Heart left ventricle (tissue), 16 donors: ENCODE results near the gene HDAC5. TPM values are rescaled to one million over a fixed set of nuclear protein-coding genes. Genes with fewer than 3 reads are reported as not detected.
A peak's percentile ranks its signal among the peaks of the same experiment; 100 is the strongest.

Experiments used
- ATAC-seq, 4 donors: fragments of 200-7000 bp; cut with Tn5 transposase; one replicate each; pipeline ENCODE4 v1.9.1; 2020 to 2022; ENCODE audit warnings: moderate library complexity in 4 of 4, mild to moderate bottlenecking in 3 of 4, moderate number of reproducible peaks in 1 of 4
- DNase-seq, 5 donors: peaks; one replicate each; pipeline ENCODE4 v3.0.0-alpha.2; 2020
- H3K27ac ChIP-seq, 12 donors: fragments of 200-600 bp; sonication (generic) in 4 of 12; one replicate each; pipeline versions ENCODE4 v1.5.0 to v1.8.0; 2016 to 2022; ENCODE audit warnings: mild to moderate bottlenecking in 2 of 12
- H3K27me3 ChIP-seq, 9 donors: fragments of 200-600 bp; sonication (generic) in 2 of 9; one replicate each; pipeline versions ENCODE4 v1.5.1 to v1.8.0; 2016 to 2022; ENCODE audit warnings: mild to moderate bottlenecking in 3 of 9
- H3K36me3 ChIP-seq, 9 donors: fragments of 200-600 bp; sonication (generic) in 2 of 9; one replicate each; pipeline versions ENCODE4 v1.5.0 to v1.8.0; 2018 to 2022; ENCODE audit warnings: mild to moderate bottlenecking in 2 of 9
- H3K4me1 ChIP-seq, 12 donors: fragments of 200-600 bp; sonication (generic) in 4 of 12; one replicate each; pipeline versions ENCODE4 v1.5.0 to v1.8.0; 2016 to 2022; ENCODE audit warnings: mild to moderate bottlenecking in 3 of 12
- H3K4me3 ChIP-seq, 12 donors: fragments of 200-600 bp; sonication (generic) in 4 of 12; one replicate each; pipeline versions ENCODE4 v1.5.0 to v1.8.0; 2017 to 2022; ENCODE audit warnings: mild to moderate bottlenecking in 9 of 12, moderate library complexity in 4 of 12
- H3K9me3 ChIP-seq, 12 donors: fragments of 200-600 bp; sonication (generic) in 4 of 12; one replicate each; pipeline versions ENCODE4 v1.5.0 to v1.8.0; 2016 to 2022; ENCODE audit warnings: mild to moderate bottlenecking in 1 of 12
- CTCF ChIP-seq, 12 donors: fragments of 200-600 bp; sonication (generic) in 4 of 12; IDR thresholded peaks; one replicate each; pipeline versions ENCODE4 v1.5.0 to v1.8.0; 2018 to 2022; ENCODE audit warnings: antibody characterized with exemption in 12 of 12, mild to moderate bottlenecking in 5 of 12
- POLR2A ChIP-seq, 2 donors: fragments of 450-650 bp; IDR thresholded peaks; one replicate each; pipeline ENCODE4 v1.6.1; 2017; ENCODE audit warnings: antibody characterized with exemption in 2 of 2, mild to moderate bottlenecking in 2 of 2, moderate library complexity in 2 of 2
- WGBS, 4 donors: extraction: QIAGEN DNeasy Blood & Tissue Kit in 2 of 4; methylation state at CpG; one replicate each; pipeline versions ENCODE4 v1.1.5 to v1.1.7; 2013 to 2018; 5-methylcytosine and 5-hydroxymethylcytosine counted together
- intact Hi-C, 10 donors: fragments of 100-400 bp; cut with DNase I; formaldehyde crosslinking; loops; one replicate each; pipeline versions ENCODE4 v1.11.1 to v1.14.2; 2022
- polyA plus RNA-seq, 2 donors: library from polyadenylated mRNA; stranded (reverse); fragments of 200-250 nt; gene quantifications; one replicate each; pipeline ENCODE4 v1.2.3, GENCODE V29; 2013
- total RNA-seq, 9 donors: library from RNA; depleted of rRNA in 2 of 9; stranded (reverse); fragments of >200 nt in 2 of 9; fragmentation: NEBNext Ultra II Directional in 3 of 9; extraction: Animal tissue kit (Norgen Biotek cat#: 25700) in 3 of 9; gene quantifications; one replicate each; pipeline versions ENCODE4 v1.1.0 to v1.2.4, GENCODE V29; 2016 to 2023
- donor health status: ischemic (EF 13 %, LVEDD 7.1; RV severe dilation, severe dysfunction).
- donor health status: healthy with polysubstance abuse.
- donor health status: DM: no; HTN: yes; CAD: no.
- donor health status: DM: no; HTN: no; CAD: no.
- donor health status: ischemic (EF 25% LVEDD 6.9; RV normal size, moderate dysfunction).
- donor health status: ischemic (EF 25% LVEDD 5.7; RV mildly dilated, moderate dysfunction).
- donor health status: healthy.
- donor health status: DM: yes; HTN: yes; CAD: no.
- donor health status: ischemic (EF 35%, LVEDD 5.7; RV mildly dilated, moderate dysfunction).
- donor health status: nonischemic (EF 11% LVEDD 7.7; RV severe dilation, severe dysfunction).
- donor health status: DM: yes; HTN: yes; CAD: no.
- donor health status: PGD.
- donor health status: ischemic (EF 29% LVEDD 5.4; RV normal size, mild dysfunction).
- donor health status: nonischemic (EF 23%, LVEDD 6.1; RV moderate dilation, normal function).

Gene HDAC5
- total and polyA plus RNA-seq, 11 donors = 54.6 to 283 (median 70.1) TPM

DNA sequence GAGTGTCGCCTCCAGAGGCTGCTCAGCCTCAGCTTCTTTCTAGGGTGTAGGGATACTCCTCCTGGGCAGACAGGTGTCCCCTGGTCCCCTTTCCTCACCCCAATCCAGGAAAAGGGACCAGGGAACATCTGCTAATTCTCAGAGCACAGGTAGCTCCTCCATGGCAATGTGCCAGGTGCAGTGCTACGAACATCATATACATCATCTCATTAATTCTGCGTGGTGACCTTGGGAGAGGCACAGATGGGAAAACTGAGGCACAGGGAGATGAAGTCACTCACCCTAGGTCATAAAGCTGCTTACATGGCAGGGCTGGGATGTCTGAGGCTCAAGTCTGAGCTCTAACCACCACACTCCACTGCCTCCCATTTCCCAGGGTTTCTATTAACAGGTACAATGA, 11.7 kb downstream of the HDAC5 start:
- H3K27me3 ChIP-seq = no peaks in the 10 kb centered on the region
- no peaks in the 10 kb centered on the region for H3K9me3 ChIP-seq
- peak overlapping the region in 6 of 12 donors; percentile 33 to 71 (median 61) for H3K4me3 ChIP-seq
- H3K36me3 ChIP-seq = peaks cover 0 to 33% (median 28%) of the 10 kb centered on the region in 9 donors
- peak overlapping the region; percentile 84 to 97 (median 93) for H3K27ac ChIP-seq
- intact Hi-C loops = loop anchor here in 6 of 10 donors (1.0 to 10.0 kb wide), 6 partner anchors 14 to 167 kb away; partner anchors contain the start of genes G6PC3 (in 3 of the 6), TMEM101 (in 3 of the 6), NAGS (in 1 of the 6) and PPY (in 1 of the 6)
- TF ChIP-seq POLR2A (IDR thresholded peaks at IDR 0.05) = no peak
- TF ChIP-seq CTCF (IDR thresholded peaks at IDR 0.05) = no peak
- H3K4me1 ChIP-seq = peaks cover 20 to 98% (median 91%) of the 10 kb centered on the region in 12 donors
- WGBS, 4 donors = 55 to 62% (median 57%) methylated on average over 3 of the region's 3 CpGs
- ATAC-seq (no peak), DNase-seq (no peak)

DNA sequence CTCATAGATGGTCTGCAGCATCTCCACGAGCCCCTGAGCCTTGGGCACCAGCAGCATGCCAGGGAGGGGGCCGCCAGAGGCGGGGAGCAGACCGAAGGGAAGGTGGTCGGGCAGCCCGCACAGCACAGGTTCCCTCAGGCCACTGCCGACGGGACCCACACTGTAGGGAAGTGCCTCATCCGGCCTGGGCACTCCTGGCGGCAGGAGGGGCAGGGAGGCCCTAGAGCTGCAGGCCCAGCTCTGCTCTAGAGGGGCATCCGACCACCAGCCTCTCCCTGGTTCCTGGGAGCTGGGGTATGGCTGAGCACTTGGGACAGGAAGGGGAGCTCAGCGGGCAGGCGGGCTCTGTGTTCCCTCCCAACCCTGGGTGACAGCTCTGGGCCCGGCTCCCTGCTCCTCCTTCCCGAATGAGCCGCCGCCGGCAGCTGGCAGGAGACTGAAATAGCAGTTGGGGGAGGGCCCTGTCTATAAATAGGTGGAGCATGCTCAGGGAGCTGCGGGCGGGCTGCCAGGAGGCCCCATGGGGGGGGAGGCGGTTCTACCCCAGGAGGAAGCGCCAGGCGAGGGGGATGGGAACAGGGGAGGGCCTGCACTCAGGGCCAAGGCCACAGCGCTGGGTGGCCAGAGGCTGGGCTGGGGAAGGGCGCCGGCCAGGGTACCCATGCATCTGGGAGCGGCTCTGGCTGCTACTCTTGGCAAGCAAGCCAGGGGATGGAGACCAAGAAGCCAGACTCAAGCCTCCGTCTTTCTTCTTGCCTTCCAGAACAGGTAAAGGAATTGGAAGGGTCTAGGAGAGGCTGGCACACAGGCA, 12.4 kb downstream of the HDAC5 start:
- Histone ChIP-seq H3K36me3 (peaks cover 0 to 28% (median 22%) of the 10 kb centered on the region in 9 donors), H3K9me3 (no peaks in the 10 kb centered on the region), H3K27ac (peak overlapping the region; percentile 84 to 97 (median 93)), H3K4me1 (peaks cover 20 to 99% (median 92%) of the 10 kb centered on the region in 12 donors), H3K4me3 (peak overlapping the region; percentile 43 to 71 (median 56)), H3K27me3 (no peaks in the 10 kb centered on the region)
- TF ChIP-seq POLR2A (IDR thresholded peaks at IDR 0.05) (peak; percentile 75 to 95), CTCF (IDR thresholded peaks at IDR 0.05) (peak in 1 of 12 donors; percentile 19)
- peak; percentile 99 to 100 (median 100) for DNase-seq
- WGBS, 4 donors = 0 to 3% (median 2%) methylated on average over 13 to 28 of the region's 28 CpGs
- intact Hi-C loops = loop anchor here in 6 of 10 donors (1.0 to 10.0 kb wide), 6 partner anchors 14 to 166 kb away; partner anchors contain the start of genes G6PC3 (in 3 of the 6), TMEM101 (in 3 of the 6), NAGS (in 1 of the 6) and PPY (in 1 of the 6)
- ATAC-seq = peak; percentile 72 to 83 (median 82)

GRCh38 chr17:44110011-44110686, 13.3 kb downstream of the HDAC5 start:
- Histone ChIP-seq H3K4me1 (peaks cover 20 to 99% (median 91%) of the 10 kb centered on the region in 12 donors), H3K36me3 (peaks cover 0 to 21% (median 14%) of the 10 kb centered on the region in 9 donors), H3K27me3 (no peaks in the 10 kb centered on the region), H3K9me3 (no peaks in the 10 kb centered on the region), H3K4me3 (peak overlapping the region; percentile 43 to 71 (median 56)), H3K27ac (peak overlapping the region; percentile 84 to 97 (median 93))
- DNase-seq (no peak), ATAC-seq (no peak)
- intact Hi-C loops = loop anchor here in 5 of 10 donors (5.0 to 10.0 kb wide), 5 partner anchors 38 to 165 kb away; partner anchors contain the start of genes G6PC3 (in 3 of the 5), TMEM101 (in 3 of the 5), NAGS (in 1 of the 5) and PPY (in 1 of the 5)
- TF ChIP-seq POLR2A (IDR thresholded peaks at IDR 0.05) (no peak), CTCF (IDR thresholded peaks at IDR 0.05) (no peak)
- WGBS, 4 donors = 41 to 49% (median 46%) methylated on average over 8 to 10 of the region's 10 CpGs
